Kidney epithelial cell (primary cell): ENCODE results near the gene PPP2R5C. TPM values are rescaled to one million over a fixed set of nuclear protein-coding genes. Genes with fewer than 3 reads are reported as not detected.

Source experiments
- DNase-seq: peaks from one replicate; pipeline ENCODE4 v3.0.0-alpha.2; 2010; ENCODE audit warnings: low read depth
- H3K27me3 ChIP-seq: 2 replicates; pipeline ENCODE4 v1.6.0; 2011; ENCODE audit warnings: low read length; ENCODE audit not compliant: control insufficient read depth, insufficient read depth
- H3K36me3 ChIP-seq: 2 replicates; pipeline ENCODE4 v1.5.1; 2011; ENCODE audit warnings: low read length; ENCODE audit not compliant: control insufficient read depth, insufficient read depth
- H3K4me3 ChIP-seq: 2 replicates; pipeline ENCODE4 v1.5.1; 2011; ENCODE audit warnings: low read depth, mild to moderate bottlenecking, control low read depth, low read length
- CTCF ChIP-seq: IDR thresholded peaks from 2 replicates; pipeline ENCODE4 v1.5.1; 2011; ENCODE audit warnings: mild to moderate bottlenecking, moderate library complexity, low read length, control low read depth, inconsistent platforms; ENCODE audit not compliant: insufficient read depth, poor library complexity, severe bottlenecking
- total RNA-seq: library from RNA; depleted of rRNA; stranded (reverse); fragments of >200 nt; gene quantifications from 2 replicates; pipeline ENCODE4 v1.2.3, GENCODE V29; 2015

PPP2R5C gene
- total RNA-seq, 1 donor from 2014 or later = 79.6 TPM

- no peaks in the 10 kb centered on the region for H3K36me3 ChIP-seq
- no peaks in the 10 kb centered on the region for H3K27me3 ChIP-seq
- peak overlapping the region; percentile 85 for H3K4me3 ChIP-seq
- no peak for TF ChIP-seq CTCF
- peak; percentile 99 for DNase-seq
Observed at GRCh38 chr14:101947904-101948665, 186.6 kb downstream of the PPP2R5C start.

- no peak for DNase-seq
- Histone ChIP-seq H3K4me3 (peak overlapping the region; percentile 85), H3K36me3 (no peaks in the 10 kb centered on the region), H3K27me3 (no peaks in the 10 kb centered on the region)
- TF ChIP-seq CTCF = no peak
Observed at GRCh38 chr14:101948666-101949216, 187.2 kb downstream of the PPP2R5C start.

GRCh38 chr14:101950100-101950499 lies 188.6 kb downstream of the PPP2R5C start:
- H3K27me3 ChIP-seq = no peaks in the 10 kb centered on the region
- TF ChIP-seq CTCF = no peak
- DNase-seq = no peak
- H3K36me3 ChIP-seq = no peaks in the 10 kb centered on the region
- no peak overlapping the region for H3K4me3 ChIP-seq

- no peak for TF ChIP-seq CTCF
- DNase-seq = no peak
- no peaks in the 10 kb centered on the region for H3K27me3 ChIP-seq
- no peak overlapping the region for H3K4me3 ChIP-seq
- H3K36me3 ChIP-seq = no peaks in the 10 kb centered on the region
Observed at GRCh38 chr14:101950516-101951215, 189.2 kb downstream of the PPP2R5C start.

GRCh38 chr14:101953151-101953550 lies 191.6 kb downstream of the PPP2R5C start:
- H3K36me3 ChIP-seq = no peaks in the 10 kb centered on the region
- no peaks in the 10 kb centered on the region for H3K27me3 ChIP-seq
- no peak for DNase-seq
- TF ChIP-seq CTCF = no peak
- H3K4me3 ChIP-seq = no peak overlapping the region
